HG03097 (cell line): ENCODE measurements around the gene ARID3A.
"Not testable (repeated sequence)": the region's sequence is repeated elsewhere in the genome, so short reads cannot be mapped to it uniquely, and the experiment has no call there.

ENCODE experiments used
- ATAC-seq: cut with Tn5 transposase; IDR thresholded peaks from one replicate; pipeline ENCODE4 v1.9.1; 2021; ENCODE audit not compliant: unreplicated experiment, low FRiP score

The ARID3A gene

DNA sequence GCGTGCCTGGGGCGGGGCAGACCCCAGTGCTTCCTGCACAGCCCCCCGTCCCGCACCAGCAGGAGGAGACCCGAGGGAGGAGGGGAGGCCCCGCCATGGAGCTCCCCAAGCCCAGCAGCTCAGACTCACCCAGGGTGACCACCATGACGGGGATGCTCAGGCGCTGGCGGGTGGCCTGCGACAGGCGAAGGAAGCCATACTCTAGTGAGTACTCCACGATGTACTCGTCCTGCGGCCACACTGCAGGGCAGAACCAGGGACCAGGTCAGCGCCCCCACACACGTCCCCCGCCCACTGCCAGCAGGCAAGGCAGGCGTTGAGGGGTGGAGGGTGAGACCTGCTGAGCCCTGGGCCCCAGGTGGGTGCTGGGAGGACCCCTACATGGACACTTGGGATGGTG lies 86.5 kb downstream of the ARID3A start:
- ATAC-seq = no peak

DNA sequence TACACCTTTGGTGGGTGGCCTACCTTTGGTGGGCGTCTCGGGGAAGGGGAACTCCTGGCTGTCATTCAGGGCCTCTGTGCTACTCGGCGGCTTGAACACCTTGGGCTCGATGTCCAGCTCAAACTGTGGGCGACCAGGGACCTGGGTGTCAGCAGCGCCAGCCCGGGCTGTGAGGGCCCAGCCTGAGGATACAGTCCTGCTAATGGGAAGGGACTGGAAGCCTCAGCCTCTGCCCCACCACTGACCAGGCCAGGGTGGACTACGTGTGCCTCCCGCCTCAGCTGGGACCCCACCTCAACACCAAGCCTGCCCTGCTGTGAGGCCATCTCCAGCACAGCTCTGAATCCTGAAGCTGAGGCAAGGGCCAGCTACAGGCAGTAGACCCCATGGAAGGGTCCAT lies 87.4 kb downstream of the ARID3A start:
- no peak for ATAC-seq

DNA sequence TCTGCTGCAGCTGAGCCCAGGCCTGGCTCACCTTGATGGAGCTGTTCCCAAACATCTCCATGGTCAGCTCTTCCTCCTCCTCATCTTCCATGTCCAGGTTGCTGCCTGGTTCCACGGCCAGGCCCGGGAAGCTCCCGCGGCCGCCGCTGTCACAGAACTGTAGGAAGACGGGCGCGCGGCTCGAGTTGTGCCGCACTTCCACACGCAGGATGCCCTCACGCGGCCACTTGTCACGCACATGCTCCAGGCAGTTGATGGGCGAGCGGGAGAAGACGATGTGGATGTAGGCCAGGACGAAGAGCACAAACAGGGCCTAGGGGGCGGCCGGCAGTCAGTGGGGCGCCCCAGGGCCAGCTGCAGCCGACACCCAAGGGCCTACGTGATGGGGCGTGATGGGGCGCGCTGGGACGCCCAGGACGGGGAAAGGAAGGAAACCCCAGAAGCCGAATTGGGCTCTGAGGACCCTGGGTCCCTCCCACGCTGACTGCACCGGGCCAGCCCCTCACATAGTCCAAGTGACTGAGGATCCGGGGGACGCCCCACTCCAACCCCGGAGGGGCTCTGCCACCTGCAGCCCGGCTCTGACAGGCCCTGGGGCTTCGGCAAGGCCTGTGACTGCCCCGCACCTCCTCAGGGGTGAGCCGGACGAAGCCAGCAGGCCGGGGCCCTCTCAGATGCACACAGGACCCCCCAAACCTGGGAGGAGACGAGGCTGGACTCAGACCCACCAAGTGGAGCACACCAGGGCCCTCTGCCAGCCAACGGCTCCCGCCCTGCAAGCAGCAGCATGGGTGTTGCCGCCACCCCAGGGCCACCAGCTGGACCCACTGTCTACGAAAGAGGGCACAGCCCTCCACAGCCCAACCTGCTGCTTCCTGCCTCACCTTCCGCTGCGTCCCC lies 88.6 kb downstream of the ARID3A start:
- no peak for ATAC-seq

DNA sequence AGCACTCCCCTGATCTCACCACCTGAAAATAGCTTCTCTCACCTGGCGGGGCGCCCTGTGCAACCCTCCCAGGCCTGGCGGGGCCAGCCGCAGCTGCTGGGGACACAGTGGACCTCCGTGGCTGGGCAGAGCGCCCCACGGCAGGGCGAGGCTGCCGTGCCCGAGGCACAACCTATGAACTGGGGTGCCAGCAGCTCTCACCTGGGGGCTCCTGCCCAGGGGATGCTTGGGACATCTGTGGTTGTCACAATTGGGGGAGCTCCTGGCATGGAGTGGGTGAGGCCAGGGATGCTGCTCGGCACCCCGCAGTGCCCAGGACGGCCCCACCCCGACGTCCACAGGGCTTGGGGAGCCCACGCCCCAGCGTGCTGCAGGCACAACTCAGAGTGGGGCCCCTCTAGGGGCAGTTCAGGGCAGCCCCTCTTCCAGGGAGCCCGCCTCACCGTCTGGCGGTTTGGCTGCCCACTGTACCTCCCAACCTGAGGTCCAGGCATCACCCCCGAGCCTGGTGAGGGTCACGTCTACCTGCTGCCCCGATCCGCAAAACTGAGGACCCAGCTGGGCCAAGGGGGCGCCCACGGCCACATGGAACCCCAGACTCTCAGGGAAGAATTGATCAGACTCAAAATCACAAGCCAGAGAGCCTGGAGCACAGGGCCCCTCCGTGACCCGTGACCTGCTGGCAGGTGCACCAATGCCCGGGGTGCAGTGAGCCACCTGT lies 89.4 kb downstream of the ARID3A start:
- no peak for ATAC-seq

DNA sequence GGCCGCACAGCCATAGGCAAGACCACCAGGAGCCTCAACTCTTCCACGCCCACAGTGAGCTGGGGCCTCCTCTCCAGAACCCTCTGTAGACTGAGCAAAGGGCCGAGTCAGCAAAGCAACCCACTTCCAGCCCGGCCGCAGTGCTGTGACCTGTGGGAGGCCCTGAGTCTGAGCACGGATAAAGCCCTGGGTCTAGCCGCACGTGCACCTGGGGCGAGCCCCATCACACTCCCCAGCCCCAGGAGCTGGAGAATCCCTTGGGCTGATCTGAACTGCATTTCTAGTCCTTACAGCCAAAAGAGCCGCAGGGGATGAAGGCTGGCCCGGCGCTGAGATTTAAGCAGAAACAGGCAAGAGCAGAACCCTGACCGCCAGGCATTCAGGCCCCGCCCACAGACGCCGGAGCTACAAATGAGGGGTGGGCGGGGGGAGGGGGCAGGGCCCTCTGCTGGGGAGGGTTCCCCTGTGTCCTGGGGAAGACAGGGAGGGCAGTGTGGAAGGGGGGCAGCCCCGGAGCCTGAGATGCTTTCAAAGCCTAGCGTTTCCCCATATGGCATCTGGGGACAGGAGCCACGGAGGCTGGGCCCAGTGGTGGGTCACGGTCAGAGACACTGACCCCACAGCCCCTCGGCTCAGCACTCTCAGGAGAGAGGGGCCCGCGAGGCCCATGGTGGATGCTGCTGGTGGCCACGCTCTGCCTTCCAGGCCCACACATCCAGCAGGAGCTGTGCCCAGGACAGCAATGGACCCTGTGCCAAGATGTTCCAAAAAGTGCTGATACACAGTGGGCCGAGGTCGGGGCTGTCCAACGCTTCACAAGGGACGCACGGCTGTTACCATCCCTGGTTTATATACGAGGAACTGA lies 90.2 kb downstream of the ARID3A start:
- no peak for ATAC-seq

DNA sequence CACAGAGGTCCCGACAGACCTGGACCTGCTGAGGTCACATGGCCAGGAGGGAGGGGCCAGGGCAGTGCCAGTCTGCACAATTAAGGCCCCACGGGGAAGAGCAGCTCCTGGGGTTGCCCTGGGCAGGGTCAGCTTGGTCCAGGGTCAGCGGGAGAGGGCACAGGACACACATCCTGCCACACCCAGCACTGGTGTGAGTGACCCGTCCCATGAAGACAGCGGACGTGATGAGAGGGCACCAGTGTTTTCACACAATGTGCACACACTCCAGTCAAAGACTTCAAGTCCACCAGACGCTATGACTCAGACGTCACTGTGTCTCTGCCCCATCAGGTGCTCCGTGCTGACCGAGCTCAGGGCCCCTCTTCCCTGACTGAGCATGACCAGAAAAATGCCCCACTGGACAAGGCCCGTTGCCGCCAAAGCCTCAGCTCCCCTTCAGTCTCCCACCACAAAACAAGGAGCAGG lies 90.8 kb downstream of the ARID3A start:
- no peak for ATAC-seq

DNA sequence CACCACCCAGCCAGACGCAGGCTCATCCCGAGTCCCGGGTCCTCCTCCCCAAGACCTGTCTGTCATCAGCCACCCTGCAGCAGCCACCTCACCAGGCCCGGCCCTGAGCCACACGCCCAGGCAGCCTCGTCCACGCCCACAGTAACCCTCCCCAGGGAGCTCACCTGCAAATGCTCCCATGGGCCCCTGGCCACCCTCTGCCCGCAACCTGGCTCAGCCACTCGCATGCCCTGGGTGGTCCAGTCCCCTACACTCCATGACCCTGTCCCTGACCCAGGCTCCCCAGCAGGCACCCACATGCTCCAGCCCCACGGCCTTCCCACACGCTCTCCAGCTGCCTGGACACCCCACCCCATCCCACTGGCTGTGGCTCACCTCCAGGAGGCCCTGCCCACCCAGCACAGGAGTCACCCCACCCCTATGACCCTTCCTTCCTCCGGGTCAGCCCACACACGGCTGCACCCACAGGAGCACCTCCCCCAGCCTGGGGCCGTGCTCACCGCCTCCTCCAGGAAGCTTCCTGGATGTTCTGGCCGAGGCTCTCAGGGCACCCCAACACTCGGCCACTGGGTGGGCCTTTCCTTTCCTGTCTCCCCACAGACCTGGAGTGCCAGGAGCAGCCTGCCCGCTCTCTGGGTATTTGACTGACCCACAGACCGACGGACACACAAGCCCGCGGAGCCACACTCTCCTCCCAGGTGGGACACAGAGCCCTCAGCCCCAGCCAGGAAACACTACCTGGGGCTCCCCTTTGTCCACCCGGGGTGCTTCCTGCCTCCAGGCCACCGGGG lies 91.5 kb downstream of the ARID3A start:
- ATAC-seq = no peak

DNA sequence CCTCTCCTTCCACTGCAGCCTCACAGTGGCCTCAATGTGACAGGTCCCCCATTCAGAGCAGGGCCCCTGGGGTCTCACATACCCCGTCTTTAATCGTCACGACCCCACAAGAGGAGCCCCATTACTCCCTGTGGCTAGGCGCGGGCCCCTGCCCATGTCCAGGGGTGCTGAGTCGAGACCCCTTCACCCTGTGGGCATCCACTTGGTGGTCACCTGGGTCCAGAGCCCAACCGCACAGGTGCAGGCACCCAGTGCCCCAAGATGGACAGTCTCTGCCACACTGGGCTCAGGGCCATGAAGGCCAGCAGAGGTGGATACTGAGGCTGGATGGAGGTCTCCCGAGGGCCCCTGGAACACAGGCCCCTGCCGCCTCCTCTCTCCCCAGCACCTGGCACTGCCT lies 92.1 kb downstream of the ARID3A start:
- no peak for ATAC-seq

DNA sequence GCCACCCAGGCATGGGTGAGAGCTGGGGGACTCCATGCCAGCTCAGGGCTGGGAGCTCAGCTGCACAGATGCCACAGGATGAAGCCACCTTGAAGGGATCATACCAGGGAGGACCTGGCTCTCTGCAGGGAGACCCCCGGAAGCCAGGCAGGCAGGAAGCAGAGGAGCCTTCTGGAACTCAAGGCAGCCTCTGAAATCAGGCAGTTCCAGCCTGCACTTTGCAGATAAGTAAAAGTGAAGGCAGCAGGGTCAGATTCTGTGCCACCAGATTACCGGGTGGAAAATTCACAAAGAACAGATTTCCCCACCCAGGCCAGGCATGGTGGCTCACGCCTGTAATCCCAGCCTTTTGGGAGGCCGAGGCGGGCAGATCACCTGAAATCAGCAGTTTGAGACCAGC lies 92.6 kb downstream of the ARID3A start:
- ATAC-seq = no peak

DNA sequence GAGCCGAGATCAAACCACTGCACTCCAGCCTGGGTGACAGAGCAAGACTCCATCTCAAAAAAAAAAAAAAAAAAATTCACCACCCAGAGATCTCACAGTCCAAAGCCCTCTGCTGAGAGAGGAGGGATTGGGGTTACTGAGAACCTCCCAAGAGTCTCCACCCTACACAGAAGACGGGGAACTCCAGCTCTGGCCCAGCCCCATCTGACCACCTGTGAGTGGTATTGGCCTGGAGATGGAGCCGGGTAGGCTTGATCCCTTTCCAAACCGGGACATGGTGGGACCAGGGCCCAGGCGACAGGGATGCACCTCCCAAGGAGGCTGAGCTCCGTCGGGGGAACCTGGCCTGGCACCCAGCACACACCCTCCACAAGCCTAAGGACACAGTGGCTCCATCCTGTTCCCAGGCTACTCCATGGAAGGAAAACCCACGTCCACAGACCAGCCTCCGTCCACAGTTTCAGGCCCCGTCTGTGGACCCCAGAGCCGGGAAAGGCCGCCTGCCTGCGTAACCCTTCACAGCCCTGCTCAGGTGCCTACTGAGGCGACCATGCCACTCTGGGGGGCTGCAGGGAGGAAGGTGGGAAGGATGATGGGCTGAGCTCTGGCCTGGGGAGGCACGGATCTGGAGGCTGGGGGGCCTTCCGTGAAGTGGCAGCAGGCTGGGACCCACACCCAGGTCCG lies 93.2 kb downstream of the ARID3A start:
- ATAC-seq = no peak

DNA sequence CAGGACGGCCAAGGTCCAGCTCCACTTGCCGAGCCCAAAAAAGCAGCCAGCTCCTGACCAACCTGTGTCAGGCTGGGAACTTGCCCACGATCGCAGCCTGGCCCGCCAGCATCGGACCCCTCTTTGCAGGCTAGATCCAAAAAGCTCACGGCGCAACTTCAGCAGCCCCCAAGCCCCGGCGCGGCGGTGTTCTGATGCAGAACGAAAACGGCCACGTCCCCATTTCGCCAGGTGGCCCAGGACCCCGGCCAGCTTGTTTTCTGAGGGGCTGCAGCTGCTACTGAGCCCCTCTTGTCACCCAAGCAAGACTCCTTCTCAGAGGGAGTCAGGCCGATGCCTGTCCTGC lies 93.8 kb downstream of the ARID3A start:
- no peak for ATAC-seq

DNA sequence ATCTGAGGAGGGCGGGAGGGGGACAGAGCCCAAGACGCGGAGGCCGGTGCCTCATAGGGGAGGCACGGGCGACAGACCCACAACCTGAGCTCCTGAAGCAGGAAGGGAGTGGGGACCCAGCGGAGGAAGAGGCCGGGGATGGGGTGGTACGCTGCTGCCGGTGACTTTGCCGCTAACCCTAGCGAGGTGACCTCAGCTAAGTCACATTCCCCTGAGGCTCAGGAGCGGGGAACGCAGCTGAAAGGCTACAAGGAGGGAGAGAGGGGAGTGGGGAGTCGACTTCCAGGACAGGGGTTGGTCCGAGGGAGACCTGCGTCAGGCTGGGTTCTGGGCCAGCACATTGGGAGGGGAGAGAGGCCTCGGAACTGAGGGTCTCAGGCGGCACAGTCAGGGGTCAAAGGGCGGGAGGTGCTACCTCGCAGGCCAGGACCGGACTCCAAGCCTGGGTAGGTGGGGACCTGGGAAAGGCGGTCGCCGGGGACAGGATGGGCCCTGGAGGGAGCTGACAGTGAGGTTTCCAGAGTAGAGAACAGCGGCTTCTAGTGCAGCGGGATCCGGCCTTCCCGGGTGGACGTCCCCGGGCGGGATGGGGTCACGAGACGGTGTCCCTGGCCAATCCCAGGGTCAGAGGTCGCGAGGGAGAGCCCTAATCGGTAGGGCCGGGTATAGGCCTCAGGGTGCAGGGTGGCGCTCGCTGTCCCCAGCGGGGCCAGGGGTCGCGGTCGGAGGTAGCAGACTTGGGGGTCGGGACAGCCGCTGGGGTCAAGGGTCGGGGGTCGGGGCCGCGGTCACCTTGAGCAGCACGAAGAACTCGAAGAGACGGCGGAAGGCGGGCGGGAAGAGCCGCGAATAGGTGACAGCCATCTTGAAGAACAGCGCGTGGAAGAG lies 94.4 kb downstream of the ARID3A start:
- no peak for ATAC-seq

DNA sequence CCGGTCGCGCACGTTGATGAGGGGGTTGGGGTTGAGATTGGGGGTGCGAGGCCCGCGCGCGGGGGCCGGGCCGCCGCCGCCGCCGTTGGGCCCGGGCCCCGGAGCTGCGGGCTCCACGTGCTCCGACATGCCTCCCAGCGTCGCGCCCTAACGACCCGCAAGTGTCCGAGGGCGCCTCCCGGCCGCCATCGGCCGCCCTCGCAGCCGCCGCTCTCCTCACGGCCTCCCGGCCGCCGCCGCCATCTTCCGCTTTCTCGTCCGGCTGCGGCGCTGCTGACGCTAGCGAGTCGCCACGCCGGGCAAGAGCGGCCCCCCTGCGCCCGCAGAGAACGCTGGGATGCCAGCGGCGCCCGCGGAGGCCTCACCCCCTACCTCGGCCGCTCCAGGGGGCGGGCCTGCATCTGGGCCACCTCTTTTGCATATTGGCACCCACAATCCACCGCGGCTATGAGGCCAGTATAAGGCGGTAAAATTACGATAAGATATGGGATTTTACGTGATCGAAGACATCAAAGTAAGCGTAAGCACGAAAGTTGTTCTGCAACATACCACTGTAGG lies 95.1 kb downstream of the ARID3A start, which contains the start of gene TMEM259:
TSS of gene TMEM259 (minus strand) at position 256 of the 558 bp plus-strand sequence. CDS start at position 129, 127 bp downstream.
- peak; percentile 84 for ATAC-seq

DNA sequence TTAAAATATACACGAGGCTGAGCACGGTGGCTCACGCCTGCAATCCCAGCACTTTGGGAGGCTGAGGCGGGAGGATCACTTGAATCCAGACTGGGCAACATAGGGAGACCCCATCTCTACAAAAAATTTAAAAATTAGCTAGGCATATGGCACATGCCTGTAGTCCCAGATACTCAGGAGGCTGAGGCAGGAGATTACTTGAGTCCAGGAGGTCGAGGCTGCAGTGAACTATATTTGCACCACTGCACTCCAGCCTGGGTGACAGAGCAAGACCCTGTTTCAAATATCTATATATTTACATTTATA lies 98.0 kb downstream of the ARID3A start:
- ATAC-seq = not testable (repeated sequence)

DNA sequence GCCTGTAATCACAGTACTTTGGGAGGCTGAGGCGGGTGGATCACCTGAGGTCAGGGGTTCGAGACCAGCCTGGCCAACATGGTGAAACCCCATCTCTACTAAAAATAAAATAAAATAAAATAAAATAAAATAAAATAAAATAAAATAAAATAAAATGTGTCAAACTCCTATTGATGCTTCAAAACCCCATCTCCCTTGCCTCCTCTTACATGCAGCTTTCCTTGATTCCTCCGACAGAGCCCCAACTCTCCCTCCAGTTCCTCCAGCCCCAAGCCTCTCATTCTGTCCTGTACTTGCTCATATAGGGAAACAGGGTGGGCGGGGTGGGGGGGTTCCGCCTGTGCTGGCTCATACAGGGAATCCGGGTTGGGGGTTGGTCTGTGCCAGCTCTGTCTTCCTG lies 99.2 kb downstream of the ARID3A start:
- not testable (repeated sequence) for ATAC-seq
